ENCODE measurements around the gene USPL1.

DNA sequence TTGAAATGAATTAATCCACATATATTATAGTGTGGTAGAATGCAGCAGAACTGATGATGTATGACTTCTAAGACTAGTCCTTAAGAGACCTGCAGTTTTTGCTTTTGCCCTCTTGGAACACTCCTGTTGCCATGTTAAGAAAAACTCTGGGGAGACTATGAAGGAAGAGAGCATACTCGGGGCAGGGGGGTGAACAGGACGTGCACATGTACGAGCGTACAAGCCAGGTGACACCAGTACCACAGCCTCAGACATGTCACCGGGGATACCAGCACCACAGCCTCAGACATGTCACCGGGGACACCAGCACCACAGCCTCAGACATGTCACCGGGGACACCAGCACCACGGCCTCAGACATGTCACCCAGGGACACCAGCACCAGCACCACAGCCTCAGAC lies 15.9 kb upstream of the USPL1 start:
- no peak for TF ChIP-seq KLF10 (tag by site-specific recombination; IDR thresholded peaks at IDR 0.05)
- TF ChIP-seq, protein P1, sequence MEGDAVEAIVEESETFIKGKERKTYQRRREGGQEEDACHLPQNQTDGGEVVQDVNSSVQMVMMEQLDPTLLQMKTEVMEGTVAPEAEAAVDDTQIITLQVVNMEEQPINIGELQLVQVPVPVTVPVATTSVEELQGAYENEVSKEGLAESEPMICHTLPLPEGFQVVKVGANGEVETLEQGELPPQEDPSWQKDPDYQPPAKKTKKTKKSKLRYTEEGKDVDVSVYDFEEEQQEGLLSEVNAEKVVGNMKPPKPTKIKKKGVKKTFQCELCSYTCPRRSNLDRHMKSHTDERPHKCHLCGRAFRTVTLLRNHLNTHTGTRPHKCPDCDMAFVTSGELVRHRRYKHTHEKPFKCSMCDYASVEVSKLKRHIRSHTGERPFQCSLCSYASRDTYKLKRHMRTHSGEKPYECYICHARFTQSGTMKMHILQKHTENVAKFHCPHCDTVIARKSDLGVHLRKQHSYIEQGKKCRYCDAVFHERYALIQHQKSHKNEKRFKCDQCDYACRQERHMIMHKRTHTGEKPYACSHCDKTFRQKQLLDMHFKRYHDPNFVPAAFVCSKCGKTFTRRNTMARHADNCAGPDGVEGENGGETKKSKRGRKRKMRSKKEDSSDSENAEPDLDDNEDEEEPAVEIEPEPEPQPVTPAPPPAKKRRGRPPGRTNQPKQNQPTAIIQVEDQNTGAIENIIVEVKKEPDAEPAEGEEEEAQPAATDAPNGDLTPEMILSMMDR (tag by site-specific recombination; IDR thresholded peaks at IDR 0.05): no peak
- no peak for TF ChIP-seq ZEB2 (tag by site-specific recombination; IDR thresholded peaks at IDR 0.05)
- TF ChIP-seq, protein P2, sequence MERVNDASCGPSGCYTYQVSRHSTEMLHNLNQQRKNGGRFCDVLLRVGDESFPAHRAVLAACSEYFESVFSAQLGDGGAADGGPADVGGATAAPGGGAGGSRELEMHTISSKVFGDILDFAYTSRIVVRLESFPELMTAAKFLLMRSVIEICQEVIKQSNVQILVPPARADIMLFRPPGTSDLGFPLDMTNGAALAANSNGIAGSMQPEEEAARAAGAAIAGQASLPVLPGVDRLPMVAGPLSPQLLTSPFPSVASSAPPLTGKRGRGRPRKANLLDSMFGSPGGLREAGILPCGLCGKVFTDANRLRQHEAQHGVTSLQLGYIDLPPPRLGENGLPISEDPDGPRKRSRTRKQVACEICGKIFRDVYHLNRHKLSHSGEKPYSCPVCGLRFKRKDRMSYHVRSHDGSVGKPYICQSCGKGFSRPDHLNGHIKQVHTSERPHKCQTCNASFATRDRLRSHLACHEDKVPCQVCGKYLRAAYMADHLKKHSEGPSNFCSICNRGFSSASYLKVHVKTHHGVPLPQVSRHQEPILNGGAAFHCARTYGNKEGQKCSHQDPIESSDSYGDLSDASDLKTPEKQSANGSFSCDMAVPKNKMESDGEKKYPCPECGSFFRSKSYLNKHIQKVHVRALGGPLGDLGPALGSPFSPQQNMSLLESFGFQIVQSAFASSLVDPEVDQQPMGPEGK (tag by site-specific recombination; IDR thresholded peaks at IDR 0.05): no peak
- TF ChIP-seq, protein P3, sequence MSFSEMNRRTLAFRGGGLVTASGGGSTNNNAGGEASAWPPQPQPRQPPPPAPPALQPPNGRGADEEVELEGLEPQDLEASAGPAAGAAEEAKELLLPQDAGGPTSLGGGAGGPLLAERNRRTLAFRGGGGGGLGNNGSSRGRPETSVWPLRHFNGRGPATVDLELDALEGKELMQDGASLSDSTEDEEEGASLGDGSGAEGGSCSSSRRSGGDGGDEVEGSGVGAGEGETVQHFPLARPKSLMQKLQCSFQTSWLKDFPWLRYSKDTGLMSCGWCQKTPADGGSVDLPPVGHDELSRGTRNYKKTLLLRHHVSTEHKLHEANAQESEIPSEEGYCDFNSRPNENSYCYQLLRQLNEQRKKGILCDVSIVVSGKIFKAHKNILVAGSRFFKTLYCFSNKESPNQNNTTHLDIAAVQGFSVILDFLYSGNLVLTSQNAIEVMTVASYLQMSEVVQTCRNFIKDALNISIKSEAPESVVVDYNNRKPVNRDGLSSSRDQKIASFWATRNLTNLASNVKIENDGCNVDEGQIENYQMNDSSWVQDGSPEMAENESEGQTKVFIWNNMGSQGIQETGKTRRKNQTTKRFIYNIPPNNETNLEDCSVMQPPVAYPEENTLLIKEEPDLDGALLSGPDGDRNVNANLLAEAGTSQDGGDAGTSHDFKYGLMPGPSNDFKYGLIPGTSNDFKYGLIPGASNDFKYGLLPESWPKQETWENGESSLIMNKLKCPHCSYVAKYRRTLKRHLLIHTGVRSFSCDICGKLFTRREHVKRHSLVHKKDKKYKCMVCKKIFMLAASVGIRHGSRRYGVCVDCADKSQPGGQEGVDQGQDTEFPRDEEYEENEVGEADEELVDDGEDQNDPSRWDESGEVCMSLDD (tag by site-specific recombination; IDR thresholded peaks at IDR 0.05): no peak
- TF ChIP-seq ZNF629 (tag by site-specific recombination; IDR thresholded peaks at IDR 0.05): no peak
- TF ChIP-seq, protein P4, sequence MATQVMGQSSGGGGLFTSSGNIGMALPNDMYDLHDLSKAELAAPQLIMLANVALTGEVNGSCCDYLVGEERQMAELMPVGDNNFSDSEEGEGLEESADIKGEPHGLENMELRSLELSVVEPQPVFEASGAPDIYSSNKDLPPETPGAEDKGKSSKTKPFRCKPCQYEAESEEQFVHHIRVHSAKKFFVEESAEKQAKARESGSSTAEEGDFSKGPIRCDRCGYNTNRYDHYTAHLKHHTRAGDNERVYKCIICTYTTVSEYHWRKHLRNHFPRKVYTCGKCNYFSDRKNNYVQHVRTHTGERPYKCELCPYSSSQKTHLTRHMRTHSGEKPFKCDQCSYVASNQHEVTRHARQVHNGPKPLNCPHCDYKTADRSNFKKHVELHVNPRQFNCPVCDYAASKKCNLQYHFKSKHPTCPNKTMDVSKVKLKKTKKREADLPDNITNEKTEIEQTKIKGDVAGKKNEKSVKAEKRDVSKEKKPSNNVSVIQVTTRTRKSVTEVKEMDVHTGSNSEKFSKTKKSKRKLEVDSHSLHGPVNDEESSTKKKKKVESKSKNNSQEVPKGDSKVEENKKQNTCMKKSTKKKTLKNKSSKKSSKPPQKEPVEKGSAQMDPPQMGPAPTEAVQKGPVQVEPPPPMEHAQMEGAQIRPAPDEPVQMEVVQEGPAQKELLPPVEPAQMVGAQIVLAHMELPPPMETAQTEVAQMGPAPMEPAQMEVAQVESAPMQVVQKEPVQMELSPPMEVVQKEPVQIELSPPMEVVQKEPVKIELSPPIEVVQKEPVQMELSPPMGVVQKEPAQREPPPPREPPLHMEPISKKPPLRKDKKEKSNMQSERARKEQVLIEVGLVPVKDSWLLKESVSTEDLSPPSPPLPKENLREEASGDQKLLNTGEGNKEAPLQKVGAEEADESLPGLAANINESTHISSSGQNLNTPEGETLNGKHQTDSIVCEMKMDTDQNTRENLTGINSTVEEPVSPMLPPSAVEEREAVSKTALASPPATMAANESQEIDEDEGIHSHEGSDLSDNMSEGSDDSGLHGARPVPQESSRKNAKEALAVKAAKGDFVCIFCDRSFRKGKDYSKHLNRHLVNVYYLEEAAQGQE (tag by site-specific recombination; IDR thresholded peaks at IDR 0.05): no peak
- TF ChIP-seq ZNF223 (tag by site-specific recombination; IDR thresholded peaks at IDR 0.05): no peak
- TF ChIP-seq MYNN (tag by site-specific recombination; IDR thresholded peaks at IDR 0.05; ENCODE audit: borderline replicate concordance): no peak
- no peak for TF ChIP-seq HOXC10 (CRISPR knock-in tag; IDR thresholded peaks at IDR 0.05)
- no peak for TF ChIP-seq SP7 (tag by site-specific recombination; IDR thresholded peaks at IDR 0.05)
- TF ChIP-seq ZNF274 (IDR thresholded peaks at IDR 0.05; ENCODE audit: low read length): no peak
- TF ChIP-seq ZNF274 (tag by site-specific recombination; IDR thresholded peaks at IDR 0.05; ENCODE audit: borderline replicate concordance): no peak
- TF ChIP-seq, protein P5, sequence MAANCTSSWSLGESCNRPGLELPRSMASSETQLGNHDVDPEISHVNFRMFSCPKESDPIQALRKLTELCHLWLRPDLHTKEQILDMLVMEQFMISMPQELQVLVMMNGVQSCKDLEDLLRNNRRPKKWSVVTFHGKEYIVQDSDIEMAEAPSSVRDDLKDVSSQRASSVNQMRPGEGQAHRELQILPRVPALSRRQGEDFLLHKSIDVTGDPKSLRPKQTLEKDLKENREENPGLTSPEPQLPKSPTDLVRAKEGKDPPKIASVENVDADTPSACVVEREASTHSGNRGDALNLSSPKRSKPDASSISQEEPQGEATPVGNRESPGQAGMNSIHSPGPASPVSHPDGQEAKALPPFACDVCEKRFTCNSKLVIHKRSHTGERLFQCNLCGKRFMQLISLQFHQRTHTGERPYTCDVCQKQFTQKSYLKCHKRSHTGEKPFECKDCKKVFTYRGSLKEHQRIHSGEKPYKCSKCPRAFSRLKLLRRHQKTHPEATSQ (tag by site-specific recombination; IDR thresholded peaks at IDR 0.05): no peak
- no peak for TF ChIP-seq YY1 (tag by site-specific recombination; IDR thresholded peaks at IDR 0.05)
